Osteoblast (primary cell): ENCODE data around the gene PRX. TPM values are rescaled to one million over a fixed set of nuclear protein-coding genes. Genes with fewer than 3 reads are reported as not detected.

Experiments
- DNase-seq: peaks from one replicate; pipeline ENCODE4 v3.0.0; 2011; ENCODE audit warnings: low spot score, mixed read lengths; ENCODE audit not compliant: insufficient read length; ENCODE audit errors: missing footprints
- H2AFZ ChIP-seq: 2 replicates; pipeline ENCODE4 v1.6.0; 2011; ENCODE audit warnings: mild to moderate bottlenecking, low read length
- H3K27ac ChIP-seq: 2 replicates; pipeline ENCODE4 v1.5.1; 2011; ENCODE audit warnings: mild to moderate bottlenecking, low read depth, low read length, moderate library complexity
- H3K27me3 ChIP-seq: 2 replicates; pipeline ENCODE4 v1.6.0; 2012; ENCODE audit warnings: mild to moderate bottlenecking, control low read depth, inconsistent platforms, low read length, moderate library complexity; ENCODE audit not compliant: insufficient read depth
- H3K36me3 ChIP-seq: 2 replicates; pipeline ENCODE4 v1.5.1; 2011; ENCODE audit warnings: mild to moderate bottlenecking, low read length, control low read depth, moderate library complexity; ENCODE audit not compliant: insufficient read depth
- H3K4me1 ChIP-seq: 2 replicates; pipeline ENCODE4 v1.5.1; 2011; ENCODE audit warnings: mild to moderate bottlenecking, low read length, control low read depth, moderate library complexity; ENCODE audit not compliant: insufficient read depth
- H3K4me2 ChIP-seq: 2 replicates; pipeline ENCODE4 v1.6.0; 2011; ENCODE audit warnings: mild to moderate bottlenecking, low read length; ENCODE audit not compliant: insufficient read depth
- H3K4me3 ChIP-seq: fragments of 200-600 bp; sonication (generic); 3 replicates; pipeline ENCODE4 v1.5.1; 2012; ENCODE audit warnings: mild to moderate bottlenecking, low read length, inconsistent platforms; ENCODE audit not compliant: insufficient read depth
- H3K79me2 ChIP-seq: 2 replicates; pipeline ENCODE4 v1.6.0; 2012; ENCODE audit warnings: mild to moderate bottlenecking, low read length, control low read depth, inconsistent platforms; ENCODE audit not compliant: insufficient read depth
- H3K9me3 ChIP-seq: 2 replicates; pipeline ENCODE4 v1.5.1; 2011; ENCODE audit warnings: low read depth, low read length, control low read depth
- H4K20me1 ChIP-seq: 2 replicates; pipeline ENCODE4 v1.6.0; 2012; ENCODE audit warnings: mild to moderate bottlenecking, low read length, control low read depth; ENCODE audit not compliant: insufficient read depth
- total RNA-seq: library from RNA; depleted of rRNA; stranded (reverse); fragments of >200 nt; gene quantifications from 2 replicates; pipeline ENCODE4 v1.2.3, GENCODE V29; 2012
- TF ChIP-seq, protein P1 (sequence below): IDR thresholded peaks from 2 replicates; pipeline ENCODE4 v1.5.1; 2011; ENCODE audit warnings: mild to moderate bottlenecking, low read depth, low read length, moderate library complexity; ENCODE audit errors: extremely low read depth

The PRX gene
- total RNA-seq, 1 donor, result 3.3 TPM

DNA sequence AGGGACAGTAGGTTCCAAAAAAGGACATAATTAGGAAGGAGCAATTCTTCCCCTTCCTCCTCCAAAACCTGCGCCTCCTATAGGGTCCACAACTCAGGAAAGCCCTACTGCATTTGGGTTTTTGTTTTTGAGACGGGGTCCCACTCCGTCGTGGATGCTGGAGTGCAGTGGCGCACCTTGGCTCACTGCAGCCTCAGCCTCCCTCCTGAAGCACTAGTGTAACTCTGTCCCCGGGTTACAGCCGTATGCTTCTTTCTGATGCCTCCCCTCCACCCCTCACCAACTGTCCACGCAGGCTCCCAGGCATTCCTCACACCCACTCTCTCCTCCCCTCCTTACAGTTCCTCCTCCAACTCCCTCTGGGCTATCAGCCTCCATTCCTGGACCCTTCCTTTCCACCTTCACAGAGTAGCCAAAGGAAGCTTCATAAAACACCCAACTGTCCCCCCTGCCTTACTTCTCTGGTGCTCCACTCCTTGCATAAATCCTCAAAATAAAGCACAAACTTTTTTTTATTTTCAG, 33.1 kb upstream of the PRX start:
- Histone ChIP-seq H3K79me2 (peaks cover 25% of the 10 kb centered on the region), H3K27ac (no peak overlapping the region), H3K27me3 (no peaks in the 10 kb centered on the region), H4K20me1 (peaks cover 14% of the 10 kb centered on the region), H3K36me3 (peaks cover 11% of the 10 kb centered on the region), H2AFZ (no peak overlapping the region), H3K4me1 (peaks cover 15% of the 10 kb centered on the region), H3K4me2 (no peak overlapping the region), H3K4me3 (no peak overlapping the region), H3K9me3 (no peaks in the 10 kb centered on the region)
- no peak for DNase-seq
- TF ChIP-seq, protein P1, sequence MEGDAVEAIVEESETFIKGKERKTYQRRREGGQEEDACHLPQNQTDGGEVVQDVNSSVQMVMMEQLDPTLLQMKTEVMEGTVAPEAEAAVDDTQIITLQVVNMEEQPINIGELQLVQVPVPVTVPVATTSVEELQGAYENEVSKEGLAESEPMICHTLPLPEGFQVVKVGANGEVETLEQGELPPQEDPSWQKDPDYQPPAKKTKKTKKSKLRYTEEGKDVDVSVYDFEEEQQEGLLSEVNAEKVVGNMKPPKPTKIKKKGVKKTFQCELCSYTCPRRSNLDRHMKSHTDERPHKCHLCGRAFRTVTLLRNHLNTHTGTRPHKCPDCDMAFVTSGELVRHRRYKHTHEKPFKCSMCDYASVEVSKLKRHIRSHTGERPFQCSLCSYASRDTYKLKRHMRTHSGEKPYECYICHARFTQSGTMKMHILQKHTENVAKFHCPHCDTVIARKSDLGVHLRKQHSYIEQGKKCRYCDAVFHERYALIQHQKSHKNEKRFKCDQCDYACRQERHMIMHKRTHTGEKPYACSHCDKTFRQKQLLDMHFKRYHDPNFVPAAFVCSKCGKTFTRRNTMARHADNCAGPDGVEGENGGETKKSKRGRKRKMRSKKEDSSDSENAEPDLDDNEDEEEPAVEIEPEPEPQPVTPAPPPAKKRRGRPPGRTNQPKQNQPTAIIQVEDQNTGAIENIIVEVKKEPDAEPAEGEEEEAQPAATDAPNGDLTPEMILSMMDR, result no peak

DNA sequence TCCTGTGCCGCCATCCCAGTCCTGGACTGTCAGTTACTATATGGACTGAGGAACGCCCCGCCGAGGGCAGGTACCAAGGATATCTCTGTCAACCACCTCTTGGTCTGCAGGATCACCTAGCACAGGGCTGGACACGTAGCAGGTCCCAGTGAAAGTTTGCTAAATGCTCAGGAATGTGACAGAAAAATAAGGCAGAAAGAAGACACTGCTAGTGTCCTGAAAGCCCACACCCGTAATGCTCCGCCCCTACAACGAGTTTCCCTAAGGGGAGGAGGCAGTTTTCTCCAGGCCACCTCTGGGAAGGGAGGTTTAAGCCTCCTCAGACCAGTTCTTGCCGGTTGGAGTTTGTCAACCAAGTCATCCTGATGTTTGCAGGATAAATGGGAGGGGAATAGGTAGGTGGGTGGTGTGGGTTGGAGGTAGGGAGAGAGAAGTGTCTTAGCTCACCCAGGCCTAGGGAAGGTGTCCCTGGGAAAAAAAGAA, 32.6 kb upstream of the PRX start:
- Histone ChIP-seq H3K4me2 (no peak overlapping the region), H2AFZ (peak overlapping the region; percentile 37), H4K20me1 (peaks cover 19% of the 10 kb centered on the region), H3K4me1 (peaks cover 15% of the 10 kb centered on the region), H3K36me3 (peaks cover 16% of the 10 kb centered on the region), H3K4me3 (no peak overlapping the region), H3K9me3 (no peaks in the 10 kb centered on the region), H3K27me3 (no peaks in the 10 kb centered on the region), H3K79me2 (peaks cover 30% of the 10 kb centered on the region), H3K27ac (no peak overlapping the region)
- no peak for DNase-seq
- TF ChIP-seq, protein P1, result no peak

DNA sequence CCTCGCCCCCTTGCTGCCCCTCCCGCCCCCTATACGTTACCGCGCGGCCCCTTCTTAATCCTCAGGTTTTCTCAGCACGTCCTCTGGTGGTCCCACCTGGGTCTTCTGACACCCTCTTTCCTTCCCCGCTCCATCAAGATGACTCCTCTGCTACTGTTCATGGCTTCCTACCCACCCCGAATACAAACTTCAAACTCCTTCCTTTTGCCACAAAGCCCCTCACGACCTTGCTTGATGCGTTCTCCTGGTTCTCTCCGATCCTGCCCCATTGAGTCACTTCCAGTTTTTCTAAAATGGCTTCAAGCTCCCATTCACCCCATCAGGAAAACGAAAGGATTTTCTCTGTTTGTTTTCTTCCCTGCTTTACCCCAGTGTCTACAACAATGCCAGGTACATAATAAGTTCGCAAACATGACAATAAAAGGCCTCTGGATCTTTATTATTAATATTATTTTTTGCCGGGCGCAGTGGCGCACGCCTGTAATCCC, 31.7 kb upstream of the PRX start:
- Histone ChIP-seq H3K9me3 (no peaks in the 10 kb centered on the region), H3K36me3 (peaks cover 25% of the 10 kb centered on the region), H3K27ac (peak overlapping the region; percentile 95), H3K79me2 (peaks cover 40% of the 10 kb centered on the region), H3K4me3 (peak overlapping the region; percentile 100), H3K4me2 (peak overlapping the region; percentile 97), H4K20me1 (peaks cover 27% of the 10 kb centered on the region), H2AFZ (peak overlapping the region; percentile 99), H3K4me1 (peaks cover 15% of the 10 kb centered on the region), H3K27me3 (no peaks in the 10 kb centered on the region)
- DNase-seq, result no peak
- TF ChIP-seq, protein P1, result no peak

DNA sequence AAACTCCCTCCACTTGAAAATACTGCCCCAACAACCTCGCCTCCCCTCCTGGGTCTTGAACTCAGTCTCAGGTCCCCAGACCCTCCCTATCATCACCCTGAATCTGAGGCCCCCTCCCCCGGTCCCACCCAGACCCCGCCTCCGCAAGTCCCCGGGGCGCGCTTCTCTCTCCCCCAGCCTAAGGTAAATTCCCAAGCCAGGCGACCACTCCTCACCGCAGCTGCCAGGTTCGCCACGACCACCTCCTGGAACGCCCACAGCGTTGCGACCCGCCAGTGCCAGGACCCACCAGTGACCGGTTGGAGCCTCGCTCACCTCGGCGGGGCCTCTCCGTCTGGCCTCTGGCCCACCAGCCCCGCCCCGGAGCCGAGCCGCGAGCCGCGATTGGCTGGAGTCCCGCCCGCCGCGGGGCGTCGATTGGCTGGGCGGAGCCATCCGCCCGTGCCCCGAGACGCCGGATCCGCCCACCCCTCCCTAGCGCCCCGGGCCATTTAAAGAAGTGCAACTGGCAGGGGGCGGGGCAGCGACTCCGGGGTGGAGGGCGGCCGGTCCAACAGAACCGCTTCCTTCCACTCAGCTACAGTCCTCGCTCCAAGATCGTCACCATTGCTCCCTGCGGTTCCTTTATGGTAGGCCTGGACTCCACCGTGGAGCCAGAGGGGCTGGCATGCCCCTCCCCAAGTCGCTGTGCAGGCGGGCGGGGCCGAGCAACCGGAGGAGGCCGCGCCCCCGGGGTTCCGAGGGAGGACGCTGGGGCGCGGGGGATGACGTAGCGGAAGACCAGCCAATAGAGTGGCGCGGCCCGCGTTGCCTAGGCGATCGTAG, 31.0 kb upstream of the PRX start, which contains the start of gene SERTAD3:
TSS of gene SERTAD3 (minus strand) at position 336 of the 825 bp plus-strand sequence. CDS start 2,255 bp downstream, outside the sequence.
- peak within 1 kb of the TSS; percentile 95 for H3K27ac ChIP-seq
- peak within 1 kb of the TSS; percentile 100 for H3K4me3 ChIP-seq
- peaks cover 26% of the 10 kb centered on the region for H3K36me3 ChIP-seq
- H3K79me2 ChIP-seq, result peaks cover 44% of the 10 kb centered on the region
- no peaks in the 10 kb centered on the region for H3K27me3 ChIP-seq
- H4K20me1 ChIP-seq, result peaks cover 32% of the 10 kb centered on the region
- H3K9me3 ChIP-seq, result no peaks in the 10 kb centered on the region
- DNase-seq, result peak; percentile 99
- peaks cover 15% of the 10 kb centered on the region for H3K4me1 ChIP-seq
- peak within 1 kb of the TSS; percentile 97 for H3K4me2 ChIP-seq
- peak within 1 kb of the TSS; percentile 99 for H2AFZ ChIP-seq
- TF ChIP-seq, protein P1, result no peak
